GM18519 (cell line): ENCODE data around the gene TMEM183A.
"Not testable (repeated sequence)": the region's sequence is repeated elsewhere in the genome, so short reads cannot be mapped to it uniquely, and the experiment has no call there.

Experiments
- ATAC-seq: cut with Tn5 transposase; IDR thresholded peaks from one replicate; pipeline ENCODE4 v1.9.1; 2021; ENCODE audit warnings: mild to moderate bottlenecking, moderate library complexity; ENCODE audit not compliant: unreplicated experiment, low FRiP score

TMEM183A gene

DNA sequence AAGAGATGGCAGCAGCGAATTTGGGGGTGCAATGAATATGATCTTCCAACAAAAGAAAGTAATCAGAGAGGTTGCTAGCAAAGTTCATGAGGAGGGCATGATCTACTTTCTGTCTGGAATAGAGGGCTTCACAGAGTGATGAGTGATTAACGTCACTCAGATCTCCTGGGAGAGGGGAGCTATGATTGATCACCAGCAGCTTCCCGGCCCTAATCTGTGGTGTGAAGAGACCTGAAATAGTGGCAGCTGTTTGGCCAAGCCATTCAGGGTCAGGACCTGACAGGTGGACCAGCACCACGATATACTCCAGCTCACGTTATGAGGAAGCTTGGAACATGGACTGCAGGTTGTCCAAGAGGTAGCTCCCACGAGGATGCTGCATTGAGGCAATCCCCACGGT, 19.9 kb upstream of the TMEM183A start:
- ATAC-seq = no peak

DNA sequence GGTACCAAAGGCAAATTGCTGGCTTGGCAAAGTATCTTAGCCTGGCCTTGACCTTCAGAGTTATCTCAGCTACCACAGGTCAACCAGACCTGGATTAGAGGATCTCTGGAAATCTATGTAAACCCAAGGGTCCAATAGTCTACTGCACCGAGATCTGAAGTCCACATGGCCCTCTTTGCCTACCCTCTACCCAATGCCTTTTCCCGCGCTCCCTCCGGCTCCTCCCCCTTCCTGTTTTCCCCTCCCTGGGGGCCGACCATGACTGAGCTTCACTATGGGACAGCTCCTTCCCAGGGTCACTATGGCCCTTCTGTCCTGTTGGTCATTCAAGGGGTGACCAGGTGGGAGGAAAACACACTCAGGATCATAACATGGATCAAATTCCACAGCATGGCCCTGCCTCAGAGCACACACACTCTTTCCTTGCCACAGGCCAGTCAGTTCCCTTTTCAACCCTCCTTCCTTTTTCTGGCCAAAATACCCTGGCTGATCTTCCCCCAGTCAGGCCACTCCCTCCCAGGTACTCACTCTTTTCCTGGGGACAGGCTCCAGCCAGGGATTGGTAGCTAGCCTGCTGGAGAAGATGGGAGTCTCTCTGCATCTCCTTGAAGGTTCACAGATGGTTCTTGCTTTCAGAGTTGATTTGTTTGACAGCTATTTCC, 19.1 kb upstream of the TMEM183A start:
- ATAC-seq = no peak

DNA sequence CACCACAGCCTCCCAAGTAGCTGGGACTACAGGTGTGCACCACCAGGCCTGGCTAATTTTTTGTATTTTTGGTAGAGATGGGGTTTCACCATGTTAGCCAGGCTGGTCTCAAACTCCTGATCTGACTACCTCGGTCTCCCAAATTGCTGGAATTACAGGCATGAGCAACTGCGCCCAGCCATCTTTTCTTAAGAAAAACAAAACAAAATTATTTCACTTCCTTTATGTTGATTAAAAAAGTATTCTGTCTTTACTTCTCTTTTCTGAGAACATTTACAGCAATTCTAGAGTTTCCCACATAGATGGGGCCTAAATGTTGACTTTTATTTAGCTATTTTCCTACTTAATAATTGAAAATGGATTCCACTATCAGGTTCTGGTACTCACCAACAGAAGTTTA, 17.3 kb upstream of the TMEM183A start:
- ATAC-seq = no peak

DNA sequence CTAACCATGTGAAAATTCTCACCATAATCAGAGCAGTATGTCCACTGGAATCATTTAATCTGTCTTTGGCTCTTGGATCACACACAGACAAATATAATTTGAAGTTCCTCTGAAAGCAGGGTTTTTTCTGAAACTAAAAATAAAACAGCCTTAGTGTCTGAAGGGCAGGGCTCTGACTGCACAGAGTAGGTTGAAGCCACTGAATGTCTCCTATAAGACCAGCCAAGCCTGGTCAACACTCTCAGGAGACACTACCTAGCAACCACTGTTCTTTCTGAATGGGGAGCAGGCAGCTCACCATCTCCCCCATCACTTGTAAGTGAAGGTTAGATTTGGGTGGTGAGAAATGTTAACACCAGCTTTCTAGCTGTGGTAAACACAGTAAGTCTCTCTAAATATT, 16.1 kb upstream of the TMEM183A start:
- ATAC-seq = no peak

DNA sequence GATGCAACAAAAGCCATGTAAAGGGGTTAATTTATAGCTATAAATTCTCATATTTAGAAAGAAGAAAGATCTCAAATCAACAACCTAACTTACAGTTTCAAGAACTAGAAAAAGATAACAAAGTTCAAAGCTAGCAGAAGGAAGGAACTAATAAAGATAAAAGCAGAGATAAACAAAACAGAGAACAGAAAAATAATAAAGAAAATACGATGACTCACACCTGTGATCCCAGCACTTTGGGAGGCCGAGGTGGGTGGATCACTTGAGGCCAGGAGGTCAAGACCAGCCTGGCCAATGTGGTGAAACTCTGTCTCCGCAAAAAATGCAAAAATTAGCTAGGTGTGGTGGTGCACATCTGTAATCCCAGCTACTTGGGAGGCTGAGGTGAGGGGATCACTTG, 12.4 kb upstream of the TMEM183A start:
- ATAC-seq = no peak

DNA sequence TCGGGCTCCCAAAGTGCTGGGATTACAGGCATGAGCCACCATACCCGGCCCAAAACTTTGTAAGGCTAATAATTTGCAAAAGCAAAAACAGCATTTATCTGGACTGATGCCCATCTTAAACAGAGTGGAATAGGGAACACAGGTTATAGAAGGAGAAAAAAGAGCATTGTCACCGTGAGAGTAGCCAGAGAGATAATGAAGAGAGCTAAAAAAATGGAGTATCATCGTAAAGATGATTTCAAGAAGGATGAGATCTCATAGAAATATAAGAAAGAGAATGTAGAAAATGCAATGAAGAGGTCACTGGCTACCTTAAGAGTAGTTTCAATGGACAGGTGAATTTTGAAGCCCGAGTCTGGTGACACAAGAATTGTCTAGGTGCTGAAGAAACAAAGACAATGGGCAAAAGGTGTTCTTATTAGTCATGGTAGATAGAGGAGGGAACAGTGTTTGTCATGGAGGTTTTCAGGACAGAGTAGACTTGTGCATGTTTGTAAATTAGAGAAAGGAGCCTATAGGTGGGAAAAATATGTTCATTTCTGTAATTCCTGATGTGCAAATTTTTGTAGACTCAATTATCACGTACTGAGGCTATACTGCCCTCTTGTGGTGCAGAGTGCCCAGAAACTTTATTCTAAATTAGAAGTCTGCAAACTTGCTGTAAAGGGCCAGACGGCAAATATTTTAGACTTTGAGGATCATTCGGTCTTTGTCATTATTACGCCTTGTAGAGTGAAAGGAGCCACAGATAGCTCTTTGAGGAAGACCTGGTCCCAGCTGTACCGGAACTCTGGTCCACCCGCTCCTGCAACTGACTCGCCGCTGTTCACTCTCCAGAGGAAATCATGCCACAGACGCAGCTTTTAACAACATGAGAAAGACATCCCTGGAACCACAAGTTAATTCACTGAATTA, 8.1 kb upstream of the TMEM183A start:
- no peak for ATAC-seq

DNA sequence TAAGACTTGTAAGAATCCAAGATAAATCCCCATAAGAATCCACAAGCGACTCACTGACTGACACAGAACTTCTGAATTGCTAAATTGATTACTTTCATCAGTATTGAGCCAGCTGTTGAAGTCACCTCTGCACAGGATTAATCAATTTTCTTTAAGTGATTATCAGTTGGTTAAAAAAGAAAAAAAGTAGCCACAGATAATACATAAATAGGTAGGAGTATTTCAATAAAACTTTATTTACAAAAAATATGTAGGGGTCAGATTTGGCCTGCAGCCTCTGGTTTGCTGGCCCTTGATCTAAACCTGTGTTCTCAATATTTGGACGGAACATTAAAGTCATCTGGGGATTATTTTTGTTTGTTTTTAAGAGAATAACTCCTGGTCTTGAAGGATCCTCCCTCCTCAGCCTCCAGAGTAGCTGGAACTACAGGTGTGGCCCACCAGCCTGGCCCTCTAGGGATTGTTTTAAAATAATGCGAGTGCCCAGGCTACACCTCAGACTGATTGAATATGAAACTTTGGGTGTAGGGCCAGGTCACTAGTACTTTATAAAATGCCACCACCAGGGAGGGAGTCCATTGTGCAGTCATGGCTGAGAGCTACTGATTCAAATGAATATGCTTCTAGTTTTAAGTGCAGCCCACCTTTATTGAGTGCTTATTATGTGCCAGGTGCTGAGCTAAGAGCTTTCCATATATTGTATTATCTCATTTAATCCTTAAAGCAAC, 6.8 kb upstream of the TMEM183A start:
- ATAC-seq = no peak

DNA sequence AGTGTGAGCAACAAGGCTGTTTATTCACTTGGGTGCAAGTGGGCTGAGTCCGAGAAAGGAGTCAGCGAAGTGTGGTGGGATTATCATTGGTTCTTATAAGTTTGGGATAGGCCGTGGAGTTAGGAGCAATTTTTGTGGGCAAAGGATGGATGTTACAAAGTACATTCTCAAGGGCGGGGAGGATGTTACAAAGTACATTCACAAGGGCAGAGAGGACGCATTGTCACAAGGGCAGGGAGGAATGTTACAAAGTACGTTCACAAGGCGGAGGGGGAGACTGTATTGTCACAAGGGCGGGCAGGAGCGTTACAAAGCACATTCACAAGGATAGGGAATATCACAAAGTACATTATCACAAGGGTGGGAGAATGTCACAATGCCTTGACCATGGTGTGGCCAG, 5.2 kb upstream of the TMEM183A start:
- no peak for ATAC-seq

DNA sequence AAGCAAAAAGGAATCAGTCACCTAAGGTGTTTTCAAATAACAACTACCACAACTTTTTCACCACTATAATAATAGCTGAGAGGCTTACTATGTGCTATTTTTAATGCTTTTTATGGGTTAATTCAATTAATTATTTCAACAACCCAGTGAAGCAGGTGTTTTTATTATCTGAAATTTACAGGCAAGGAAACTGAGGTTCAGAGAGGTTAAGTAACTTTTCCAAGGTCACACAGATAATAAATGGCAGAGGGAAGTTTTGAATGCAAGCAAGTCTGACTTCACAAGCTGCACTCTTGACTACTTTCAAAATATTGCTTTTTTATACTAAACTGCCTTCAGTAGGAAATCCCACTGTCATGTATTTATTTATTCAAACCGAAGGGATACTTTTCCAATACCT, 4.2 kb upstream of the TMEM183A start:
- ATAC-seq = no peak

DNA sequence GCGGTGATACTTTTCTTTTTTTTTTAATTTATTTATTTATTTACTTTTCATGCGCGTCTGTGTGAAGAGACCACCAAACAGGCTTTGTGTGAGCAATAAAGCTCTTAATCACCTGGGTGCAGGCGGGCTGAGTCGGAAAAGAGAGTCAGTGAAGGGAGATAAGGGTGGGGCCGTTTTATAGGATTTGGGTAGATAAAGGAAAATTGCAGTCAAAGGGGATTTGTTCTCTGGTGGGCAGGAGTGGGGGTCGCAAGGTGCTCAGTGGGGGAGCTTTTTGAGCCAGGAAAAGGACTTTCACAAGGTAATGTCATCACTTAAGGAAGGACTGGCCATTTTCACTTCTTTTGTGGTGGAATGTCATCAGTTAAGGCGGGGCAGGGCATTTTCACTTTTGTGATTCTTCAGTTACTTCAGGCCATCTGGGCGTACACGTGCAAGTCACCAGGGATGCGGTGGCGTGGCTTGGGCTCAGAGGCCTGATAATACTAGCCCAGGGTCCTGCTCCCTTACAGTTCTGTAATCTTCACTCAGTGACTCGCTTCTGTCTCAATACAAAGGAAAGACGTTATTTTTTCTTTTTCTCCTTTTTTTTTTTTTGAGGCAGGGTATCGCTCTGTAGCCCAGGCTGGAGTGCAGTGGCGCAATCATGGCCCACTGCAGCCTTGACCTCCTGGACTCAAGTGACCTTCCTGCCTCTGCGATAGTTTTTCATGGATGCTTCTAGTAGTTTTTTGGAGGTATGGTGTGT, 1.6 kb upstream of the TMEM183A start:
- ATAC-seq = not testable (repeated sequence)

DNA sequence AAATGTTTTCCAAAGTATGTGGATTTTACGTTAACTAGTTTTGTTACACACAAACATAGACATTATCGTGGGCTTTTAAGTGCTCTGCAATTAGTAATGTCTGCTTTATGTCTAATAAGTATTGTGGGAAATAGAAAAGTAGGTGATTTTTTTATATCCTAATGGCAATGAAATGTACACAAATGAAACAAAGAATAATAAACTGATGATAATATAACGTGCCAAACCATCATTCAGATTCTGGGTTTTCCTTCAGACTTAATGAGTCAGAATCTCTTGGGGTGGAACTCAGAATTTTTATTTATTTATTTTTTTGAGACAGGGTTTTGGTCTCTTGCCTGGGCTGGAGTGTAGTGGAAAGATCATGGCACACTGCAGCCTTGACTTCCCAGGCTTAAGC, 2.0 kb downstream of the TMEM183A start:
- ATAC-seq = no peak

DNA sequence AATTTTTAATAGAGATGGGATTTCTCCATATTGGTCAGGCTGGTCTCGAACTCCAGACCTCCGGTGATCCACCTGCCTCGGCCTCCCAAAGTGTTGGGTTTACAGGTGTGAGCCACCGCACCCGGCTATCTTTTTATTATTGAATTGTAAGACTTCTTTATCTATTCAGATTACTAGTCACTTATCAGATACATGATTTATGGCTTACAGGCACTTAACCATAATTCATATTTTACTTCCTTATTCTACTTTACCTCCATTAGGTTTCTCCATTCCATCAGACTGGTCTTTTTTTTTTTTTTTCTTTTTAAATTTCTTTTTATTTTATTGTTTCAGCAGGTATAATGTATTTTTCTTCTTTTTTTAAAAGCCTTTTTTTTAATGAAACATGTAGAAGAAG, 4.4 kb downstream of the TMEM183A start:
- no peak for ATAC-seq

DNA sequence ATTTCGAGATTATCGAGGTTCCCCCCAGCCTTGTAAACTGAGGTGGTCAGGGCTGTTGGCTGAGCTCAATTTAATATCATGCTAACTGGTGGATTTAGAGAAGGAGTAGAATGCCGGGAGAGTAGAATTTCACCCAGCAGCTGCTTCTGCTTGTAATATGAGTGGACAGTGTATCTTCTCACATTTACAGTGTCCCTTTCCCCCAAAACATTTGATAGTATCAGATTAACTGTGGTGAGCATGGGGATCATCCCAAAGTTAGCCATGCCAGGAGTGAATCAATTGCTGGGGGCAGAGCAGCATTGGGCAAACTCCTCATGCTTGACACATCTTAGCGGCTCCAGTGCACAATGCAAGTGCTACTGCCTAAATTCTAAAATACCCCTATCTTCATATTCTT, 9.9 kb downstream of the TMEM183A start:
- ATAC-seq = no peak

DNA sequence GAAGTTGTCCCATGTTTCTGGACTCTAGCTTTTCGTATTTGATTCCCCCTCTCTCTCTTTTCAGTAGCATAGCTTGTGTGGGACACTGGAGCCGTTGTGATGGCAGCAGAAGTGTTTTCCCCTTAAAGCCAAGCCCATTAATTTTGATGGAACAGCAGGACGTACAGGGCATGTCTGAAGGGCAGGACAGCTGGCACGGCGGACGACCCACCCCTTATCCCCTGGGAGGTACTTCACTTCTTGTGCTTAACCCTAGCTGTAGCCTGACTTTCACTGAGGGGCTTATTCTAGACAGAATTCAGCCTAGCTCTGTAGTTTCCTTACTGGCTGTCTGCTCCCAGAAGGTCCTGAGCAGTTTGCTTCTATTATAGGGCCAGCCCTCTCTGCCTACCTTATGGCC, 10.5 kb downstream of the TMEM183A start:
- no peak for ATAC-seq

DNA sequence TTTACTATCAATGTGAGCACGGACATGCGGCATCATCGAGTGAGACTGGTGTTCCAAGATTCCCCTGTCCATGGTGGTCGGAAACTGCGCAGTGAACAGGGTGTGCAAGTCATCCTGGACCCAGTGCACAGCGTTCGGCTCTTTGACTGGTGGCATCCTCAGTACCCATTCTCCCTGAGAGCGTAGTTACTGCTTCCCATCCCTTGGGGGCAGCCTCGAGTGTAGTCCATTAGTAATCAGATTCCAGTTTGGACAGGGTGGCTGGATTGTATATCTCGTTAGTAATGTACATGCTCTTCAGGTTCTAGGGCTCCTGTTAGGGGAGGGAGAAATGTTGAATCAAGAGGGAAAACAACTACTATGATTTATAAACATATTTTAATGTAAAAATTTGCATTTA, 15.7 kb downstream of the TMEM183A start:
- ATAC-seq = not testable (repeated sequence)

DNA sequence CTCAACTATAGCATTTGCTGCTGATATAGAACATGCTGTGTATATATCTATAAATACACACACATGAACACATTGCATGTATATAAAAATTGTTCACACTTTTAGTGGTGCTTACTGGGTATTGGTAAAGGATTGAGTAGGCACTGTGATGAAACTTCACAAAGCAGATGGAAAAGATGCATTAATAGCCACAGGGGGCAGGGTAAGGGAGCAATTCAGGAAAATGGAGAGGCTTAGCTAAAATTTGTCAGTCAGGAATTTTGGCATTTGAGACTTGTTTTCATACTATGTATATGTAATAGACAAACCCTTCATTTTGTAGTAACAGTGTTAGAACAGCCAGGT, 18.5 kb downstream of the TMEM183A start:
- ATAC-seq = no peak

DNA sequence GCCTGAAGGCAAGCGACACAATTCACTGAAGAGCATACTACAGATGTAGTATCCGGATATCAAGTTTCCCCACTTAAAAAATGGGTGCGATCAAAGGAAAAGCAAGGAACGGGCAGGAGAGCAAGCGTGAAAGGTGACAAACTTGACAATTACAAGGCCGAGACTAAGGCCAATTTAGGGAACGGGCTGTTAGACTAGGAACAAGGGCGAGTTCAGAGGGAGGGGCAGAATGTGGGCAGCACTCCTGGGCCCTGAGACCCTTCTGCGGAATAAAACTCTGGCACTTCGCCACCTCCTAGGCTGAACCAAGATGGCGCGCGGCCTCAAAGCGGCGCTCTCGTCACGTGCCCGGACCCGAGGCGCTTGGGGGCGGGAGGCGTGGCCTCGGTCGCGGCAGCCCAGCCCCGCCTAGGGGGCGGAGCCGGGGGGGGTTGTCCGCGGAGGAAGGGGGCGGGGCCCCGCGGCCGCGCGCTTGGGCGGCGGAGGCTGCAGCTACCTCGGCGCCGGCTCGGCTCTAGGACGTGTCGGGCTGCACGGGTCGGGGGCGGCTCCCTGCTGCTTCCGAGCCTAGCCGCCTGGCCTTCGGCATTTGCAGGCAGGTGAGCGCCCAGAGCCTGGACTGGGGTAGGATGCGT, 19.0 kb downstream of the TMEM183A start, which contains the start of gene PPFIA4:
Gene PPFIA4 (plus strand): TSS at position 461 of the 635 bp plus-strand sequence. CDS start 12,518 bp downstream, outside the sequence.
- peak; percentile 50 for ATAC-seq

DNA sequence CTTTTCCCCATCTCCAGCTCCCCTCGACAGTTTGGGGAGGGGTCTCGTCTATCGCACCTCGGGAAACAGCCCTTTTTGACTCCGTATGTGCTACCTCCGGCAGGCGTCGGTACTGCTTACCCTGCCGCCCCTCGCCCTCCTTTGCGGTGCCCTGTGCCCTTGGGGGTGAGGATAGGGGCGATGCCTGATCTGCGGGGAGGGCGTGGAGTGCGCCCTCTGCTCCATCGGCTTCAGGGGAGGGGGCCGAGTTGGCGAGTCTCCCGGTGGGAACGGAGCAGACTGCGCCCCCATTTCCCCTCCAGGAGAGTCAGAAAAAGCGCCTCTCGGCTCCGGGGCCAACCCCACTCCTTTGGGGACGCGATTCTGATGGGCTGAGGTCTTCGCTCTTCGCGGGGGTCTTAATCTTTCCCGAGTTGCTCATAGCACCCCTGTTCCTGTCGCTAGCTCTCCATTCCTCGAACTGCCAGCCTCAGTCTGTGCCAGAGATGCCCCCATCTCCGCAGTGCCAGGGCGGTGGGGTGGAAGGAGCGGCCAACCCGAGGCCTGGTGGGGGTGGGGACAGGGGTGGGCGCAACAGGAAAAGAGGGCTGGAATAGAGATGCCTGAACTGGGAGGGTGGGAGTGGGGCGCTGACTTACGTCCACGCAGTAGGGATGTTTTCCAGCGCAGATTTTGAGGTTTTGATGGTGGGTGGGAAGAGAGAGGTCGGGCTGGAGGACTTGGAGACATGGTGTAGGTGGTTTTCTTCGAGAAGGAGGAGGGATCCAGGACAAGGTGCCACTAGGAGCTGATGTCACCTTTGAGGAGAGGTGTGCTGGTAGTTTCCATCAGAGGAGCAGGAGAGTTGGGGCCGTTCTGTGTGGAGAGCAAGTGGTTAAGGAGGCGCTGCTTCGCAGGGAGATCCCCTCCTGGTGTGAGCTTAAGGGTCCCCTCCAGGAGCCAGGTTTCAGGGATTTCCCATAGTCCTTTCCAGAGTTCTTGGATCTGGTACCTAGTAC, 19.8 kb downstream of the TMEM183A start:
- ATAC-seq = no peak
